ENCODE data around the gene TMED4. TPM values are rescaled to one million over a fixed set of nuclear protein-coding genes. Genes with fewer than 3 reads are reported as not detected.

The TMED4 gene
- total RNA-seq, 2 experiments from 2014 or later: 68.6 to 80.5 TPM

GRCh38 chr7:44530990-44531389, 51.0 kb downstream of the TMED4 start:
- no peak overlapping the region for H2AFZ ChIP-seq (ENCODE audit: low read length)
- H3K4me2 ChIP-seq (ENCODE audit: low read length): no peak overlapping the region
- H3K27ac ChIP-seq (ENCODE audit: low read depth, low read length, poor library complexity, severe bottlenecking): no peak overlapping the region
- intact Hi-C loops (cut with micrococcal nuclease; ENCODE audit: unreplicated experiment): no loop called here
- ChIA-PET CTCF (ENCODE audit: unreplicated experiment) (no interaction called here), POLR2A (interaction anchor here (0.6 kb wide), 1 partner anchor 587 kb away, joined by 3 read pairs; no protein-coding TSS in a partner anchor)
- no peaks in the 10 kb centered on the region for H3K79me2 ChIP-seq (ENCODE audit: insufficient read depth, low read depth, low read length)
- H3K4me1 ChIP-seq (ENCODE audit: insufficient read depth, low read length, poor library complexity, severe bottlenecking): no peaks in the 10 kb centered on the region
- no peaks in the 10 kb centered on the region for H3K9me3 ChIP-seq (ENCODE audit: low read length)
- TF ChIP-seq EZH2phosphoT487 (IDR thresholded peaks at IDR 0.05; ENCODE audit: borderline replicate concordance, low read depth, low read length): no peak
- no peak for TF ChIP-seq CTCF (conservative IDR thresholded peaks at IDR 0.05; ENCODE audit: low read length)
- no TSS peak for BruUV-seq (replicated peaks)
- H3K36me3 ChIP-seq (ENCODE audit: insufficient read depth, low read length): no peaks in the 10 kb centered on the region
- H3K4me3 ChIP-seq (ENCODE audit: low read depth, low read length, poor library complexity, severe bottlenecking): no peak overlapping the region
- DNase-seq (ENCODE audit: low spot score): no peak
- H3K9me2 ChIP-seq (ENCODE audit: insufficient read depth, low read length): no peaks in the 10 kb centered on the region
- no peaks in the 10 kb centered on the region for H4K20me1 ChIP-seq (ENCODE audit: insufficient read depth, low read length)

Other genes starting within 250 kb of the TMED4 start
- 57.0 and 67.4 TPM in 2 replicates for gene NUDCD3, start 91.6 kb downstream of the TMED4 start, total RNA-seq (2014; rRNA removed; shearing (Covaris generic))
- gene NUDCD3, start 91.6 kb downstream of the TMED4 start, total RNA-seq (2022): 93.8 and 108 TPM in 2 replicates
- 0.13 TPM in 1 of 2 replicates, not detected in the other for gene NPC1L1, start 40.9 kb downstream of the TMED4 start, total RNA-seq (2014; rRNA removed; shearing (Covaris generic))
- not detected in 2 replicates for gene NPC1L1, start 40.9 kb downstream of the TMED4 start, total RNA-seq (2022)
- 69.2 and 89.2 TPM in 2 replicates for gene DDX56, start 8.3 kb downstream of the TMED4 start, total RNA-seq (2014; rRNA removed; shearing (Covaris generic))
- gene DDX56, start 8.3 kb downstream of the TMED4 start, total RNA-seq (2022): 78.6 and 95.4 TPM in 2 replicates
- gene OGDH, start 24.4 kb upstream of the TMED4 start, total RNA-seq (2014; rRNA removed; shearing (Covaris generic)): 32.6 and 47.6 TPM in 2 replicates
- gene OGDH, start 24.4 kb upstream of the TMED4 start, total RNA-seq (2022): 70.9 and 71.8 TPM in 2 replicates
- gene ZMIZ2, start 166.6 kb upstream of the TMED4 start, total RNA-seq (2014; rRNA removed; shearing (Covaris generic)): 17.2 and 18.0 TPM in 2 replicates
- gene ZMIZ2, start 166.6 kb upstream of the TMED4 start, total RNA-seq (2022): 79.7 and 91.7 TPM in 2 replicates
- gene PPIA, start 214.4 kb upstream of the TMED4 start, total RNA-seq (2014; rRNA removed; shearing (Covaris generic)): 2,827 and 2,935 TPM in 2 replicates
- 2,267 and 2,573 TPM in 2 replicates for gene PPIA, start 214.4 kb upstream of the TMED4 start, total RNA-seq (2022)